AG09319 (cell line): ENCODE data around the gene USP7.
A peak's percentile ranks its signal among the peaks of the same experiment; 100 is the strongest.
"Not testable (repeated sequence)": the region's sequence is repeated elsewhere in the genome, so short reads cannot be mapped to it uniquely, and the experiment has no call there.

Source experiments
- DNase-seq: peaks from one replicate; pipeline ENCODE4 v3.0.0-alpha.2; 2010; ENCODE audit warnings: low read depth; ENCODE audit errors: extremely low read depth
- CTCF ChIP-seq: IDR thresholded peaks from 2 replicates; pipeline ENCODE4 v1.5.1; 2011; ENCODE audit warnings: low read depth, mild to moderate bottlenecking, inconsistent platforms, low read length, moderate library complexity

The USP7 gene

GRCh38 chr16:8872071-8872470, 91.6 kb downstream of the USP7 start:
- DNase-seq = no peak
- no peak for TF ChIP-seq CTCF

DNA sequence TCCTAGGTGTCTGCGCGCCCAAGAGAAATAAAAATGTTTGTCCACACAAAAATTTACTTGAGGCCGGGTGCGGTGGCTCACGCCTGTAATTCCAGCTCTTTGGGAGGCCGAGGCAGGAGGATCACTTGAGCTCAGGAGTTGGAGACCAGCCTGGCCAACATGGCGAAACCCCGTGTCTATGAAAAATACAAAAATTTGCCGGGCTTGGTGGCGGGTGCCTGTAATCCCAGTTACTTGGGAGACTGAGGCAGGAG, 93.8 kb downstream of the USP7 start:
- not testable (repeated sequence) for DNase-seq

DNA sequence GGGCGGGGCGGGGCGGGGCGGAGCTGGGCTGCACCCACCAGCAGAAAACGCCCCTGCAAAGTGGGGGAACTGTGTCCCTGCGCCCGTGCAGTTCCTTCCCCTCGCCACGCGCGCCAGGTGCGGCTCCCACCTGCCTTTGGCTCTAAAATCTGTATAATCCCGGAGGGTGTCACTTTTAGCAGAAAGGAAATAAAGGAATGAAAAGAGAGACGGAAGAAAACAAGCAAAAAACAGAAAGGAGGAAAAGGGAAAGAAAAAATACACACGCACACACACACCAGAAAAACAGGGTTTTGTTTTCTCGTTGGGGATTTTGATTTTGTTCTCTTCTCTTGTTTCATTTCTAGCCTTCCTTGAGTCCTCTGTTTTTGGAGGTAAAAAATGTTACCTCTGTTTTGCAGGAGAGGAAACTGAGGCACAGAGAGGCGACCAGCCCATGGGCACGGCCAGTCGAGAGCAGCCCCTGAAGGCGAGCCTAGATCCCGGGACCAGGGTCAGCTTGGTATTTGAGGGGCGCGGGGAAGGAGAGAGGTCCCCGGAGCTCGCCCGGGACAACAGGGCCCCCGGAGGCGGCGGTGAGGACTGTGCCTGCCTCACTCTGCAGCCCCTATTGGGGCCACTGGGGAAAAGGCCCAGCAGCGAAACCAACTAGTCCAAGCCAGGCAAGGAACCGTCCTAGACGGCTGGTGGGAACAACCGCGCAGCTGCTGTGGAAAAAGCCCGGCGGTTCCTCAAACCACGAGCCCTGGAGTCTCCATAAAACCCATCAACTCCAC, 94.3 kb downstream of the USP7 start:
- DNase-seq = no peak

DNA sequence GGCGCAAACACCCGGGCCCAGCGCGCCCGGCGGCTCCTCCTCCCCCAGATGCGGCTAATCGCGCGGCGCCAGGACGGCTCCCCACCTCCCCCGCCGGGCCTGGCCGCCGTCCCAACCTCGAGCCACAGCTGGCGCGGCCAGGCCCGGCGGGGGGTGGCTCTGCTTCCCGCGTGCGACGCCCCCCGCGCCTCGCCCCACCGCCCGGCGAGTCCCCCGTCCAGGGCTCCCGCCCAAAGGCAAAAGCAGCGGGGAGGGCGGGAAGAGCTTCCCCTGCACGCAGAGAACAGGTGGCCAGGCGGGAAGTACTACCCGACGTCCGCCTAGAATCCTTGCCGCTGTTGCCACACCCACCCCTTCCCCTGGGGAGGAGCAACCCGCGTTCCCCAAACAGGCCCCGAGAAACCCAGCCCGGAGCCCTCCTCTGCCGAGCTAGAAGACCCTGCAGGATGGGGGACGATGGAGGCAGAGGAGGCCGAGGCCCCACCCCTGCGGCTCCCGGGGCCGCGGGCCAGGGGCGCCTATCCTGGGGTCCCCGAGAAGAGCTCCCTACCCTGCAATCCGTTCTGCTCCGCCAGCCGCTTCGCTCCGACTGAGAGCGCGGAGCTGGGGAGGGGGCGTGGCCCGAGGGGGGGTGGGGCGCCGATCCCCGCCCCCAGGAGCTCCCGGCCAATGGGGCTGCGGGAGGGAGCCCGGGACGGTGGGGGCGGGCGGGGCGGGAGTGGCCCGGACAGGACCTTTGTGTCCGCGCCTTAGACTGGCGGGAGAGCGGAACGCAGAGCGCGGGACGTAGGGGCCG, 95.1 kb downstream of the USP7 start, which contains the start of gene CARHSP1:
CARHSP1 (minus strand) TSS at position 591 of the 796 bp plus-strand sequence. CDS start 9,678 bp downstream, outside the sequence.
- no peak for TF ChIP-seq CTCF
- peak; percentile 55 for DNase-seq

More for the DNA sequence above, 94.3 kb downstream of the USP7 start:
- no peak for TF ChIP-seq CTCF

GRCh38 chr16:8867932-8868415, 95.7 kb downstream of the USP7 start:
- no peak for TF ChIP-seq CTCF
- no peak for DNase-seq

- no peak for TF ChIP-seq CTCF
- DNase-seq = no peak
Measured at GRCh38 chr16:8867216-8867931, 96.3 kb downstream of the USP7 start.

DNA sequence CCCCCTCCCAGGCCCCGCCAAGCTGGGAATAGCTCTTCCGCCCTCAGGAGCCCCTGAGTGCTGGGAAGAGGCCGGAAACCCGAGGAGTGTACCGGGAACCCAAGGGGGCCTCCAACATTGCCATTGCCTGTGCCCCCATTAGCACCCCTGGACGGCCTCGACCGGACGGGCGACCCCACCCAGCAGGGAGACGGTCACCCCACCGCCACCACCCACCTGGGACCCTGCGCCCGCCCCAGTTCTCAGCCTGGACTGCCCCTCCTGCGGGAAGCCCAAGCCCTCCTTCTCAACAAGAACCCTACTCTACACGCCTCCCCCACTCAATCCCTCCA, 96.9 kb downstream of the USP7 start:
- no peak for TF ChIP-seq CTCF
- no peak for DNase-seq
